UCSD-AML1 (cell line): ENCODE results near the gene BEND2.
"Not testable (repeated sequence)": the region's sequence is repeated elsewhere in the genome, so short reads cannot be mapped to it uniquely, and the experiment has no call there.

Experiments
- DNase-seq: peaks from one replicate; lab custom pipeline; 2025; ENCODE audit not compliant: unreplicated experiment; lab: John Stamatoyannopoulos, UW

BEND2 gene

DNA sequence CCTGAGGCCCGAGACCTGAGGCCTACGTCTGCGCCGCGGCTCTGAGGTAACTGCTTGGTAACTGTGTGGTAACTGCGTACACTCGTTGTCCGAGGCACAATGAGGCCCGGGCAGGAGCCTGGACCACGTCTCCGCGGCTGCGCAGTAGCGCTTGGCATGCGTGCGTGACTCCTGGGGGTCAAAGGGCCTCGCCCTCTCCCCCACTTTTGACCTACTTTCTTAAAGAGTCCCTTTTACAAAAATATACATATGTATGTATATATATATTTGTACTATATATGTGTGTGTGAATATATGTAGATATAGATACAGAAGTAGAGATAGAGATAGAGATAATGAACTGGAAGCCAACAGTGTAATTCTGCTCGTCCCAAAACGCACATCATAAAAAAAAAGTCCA is at the start of gene BEND2:
TSS of gene BEND2 (minus strand) at position 101 of the 400 bp plus-strand sequence. CDS start 136 bp downstream, outside the sequence.
- no peak for DNase-seq

- no peak for DNase-seq
Observed at GRCh38 chrX:18255059-18255458, 34.4 kb upstream of the BEND2 start.

- DNase-seq = no peak
Observed at GRCh38 chrX:18252644-18253359, 32.1 kb upstream of the BEND2 start.

GRCh38 chrX:18229646-18230045 is 9.0 kb upstream of the BEND2 start:
- DNase-seq = not testable (repeated sequence)

- no peak for DNase-seq
Observed at GRCh38 chrX:18228069-18228468, 7.4 kb upstream of the BEND2 start.

- DNase-seq = no peak
Observed at GRCh38 chrX:18227458-18227857, 6.8 kb upstream of the BEND2 start.

- no peak for DNase-seq
Observed at GRCh38 chrX:18210470-18210869, 10.2 kb downstream of the BEND2 start.

- DNase-seq = no peak
Observed at GRCh38 chrX:18206657-18207056, 14.0 kb downstream of the BEND2 start.

GRCh38 chrX:18203631-18204030 is 17.1 kb downstream of the BEND2 start:
- DNase-seq = no peak

GRCh38 chrX:18194688-18195087 is 26.0 kb downstream of the BEND2 start:
- DNase-seq = no peak

DNA sequence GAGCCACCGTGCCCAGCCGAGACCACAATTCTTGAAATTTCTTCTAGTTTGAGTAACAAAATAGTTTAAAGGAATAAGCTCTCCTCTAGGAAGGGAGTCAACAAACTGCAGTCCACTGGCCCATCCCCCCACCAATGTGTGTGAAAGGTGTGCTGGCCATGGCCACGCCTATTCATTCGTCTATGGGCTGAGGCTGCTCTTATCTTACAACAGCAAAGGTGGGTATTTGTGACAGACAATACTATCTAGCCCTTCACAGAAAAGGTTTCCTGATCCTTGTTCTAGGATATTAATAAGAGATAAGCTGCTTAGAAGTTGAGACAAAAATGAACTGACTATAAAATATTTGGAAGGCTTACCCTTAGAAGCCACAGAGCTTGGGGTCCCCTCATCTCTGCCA is 41.2 kb downstream of the BEND2 start:
- DNase-seq = no peak

DNA sequence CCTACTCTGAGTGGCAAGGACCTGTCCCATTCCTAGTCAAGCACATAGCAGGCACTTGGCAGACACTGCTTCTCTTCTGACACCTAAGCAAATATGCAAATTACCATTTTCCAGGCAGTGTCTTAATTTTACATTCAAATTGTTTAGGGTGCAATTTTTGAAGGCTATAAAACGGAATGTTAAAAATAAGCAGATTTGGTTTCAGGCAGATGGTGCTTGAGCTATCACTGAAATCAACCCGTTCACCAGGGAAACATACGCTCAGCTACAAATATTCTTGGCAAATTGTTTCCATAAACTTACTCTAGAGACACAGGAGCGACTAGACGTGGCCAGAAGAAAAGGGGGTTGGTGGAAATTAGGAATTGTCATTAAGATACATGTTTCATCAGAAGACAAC is 45.7 kb downstream of the BEND2 start:
- no peak for DNase-seq

DNA sequence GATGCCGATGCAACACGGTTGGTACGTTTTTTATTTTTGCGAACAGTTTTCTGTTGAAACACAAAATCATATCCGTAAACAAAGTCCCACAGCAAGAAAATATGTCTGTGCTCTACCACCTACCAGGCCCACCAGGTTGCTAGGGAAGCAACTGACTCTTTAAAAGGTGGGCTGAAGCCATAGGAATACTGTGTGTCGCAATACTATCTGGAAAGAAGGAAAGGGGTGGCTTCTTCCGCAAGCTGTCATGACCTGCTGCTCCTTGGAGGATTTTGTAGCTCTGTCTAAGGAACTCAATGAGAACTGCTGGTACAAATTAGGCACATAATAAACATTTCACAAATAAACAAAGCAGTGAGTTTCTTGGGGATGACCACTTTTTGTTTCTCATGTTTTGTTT is 46.5 kb downstream of the BEND2 start:
- no peak for DNase-seq

DNA sequence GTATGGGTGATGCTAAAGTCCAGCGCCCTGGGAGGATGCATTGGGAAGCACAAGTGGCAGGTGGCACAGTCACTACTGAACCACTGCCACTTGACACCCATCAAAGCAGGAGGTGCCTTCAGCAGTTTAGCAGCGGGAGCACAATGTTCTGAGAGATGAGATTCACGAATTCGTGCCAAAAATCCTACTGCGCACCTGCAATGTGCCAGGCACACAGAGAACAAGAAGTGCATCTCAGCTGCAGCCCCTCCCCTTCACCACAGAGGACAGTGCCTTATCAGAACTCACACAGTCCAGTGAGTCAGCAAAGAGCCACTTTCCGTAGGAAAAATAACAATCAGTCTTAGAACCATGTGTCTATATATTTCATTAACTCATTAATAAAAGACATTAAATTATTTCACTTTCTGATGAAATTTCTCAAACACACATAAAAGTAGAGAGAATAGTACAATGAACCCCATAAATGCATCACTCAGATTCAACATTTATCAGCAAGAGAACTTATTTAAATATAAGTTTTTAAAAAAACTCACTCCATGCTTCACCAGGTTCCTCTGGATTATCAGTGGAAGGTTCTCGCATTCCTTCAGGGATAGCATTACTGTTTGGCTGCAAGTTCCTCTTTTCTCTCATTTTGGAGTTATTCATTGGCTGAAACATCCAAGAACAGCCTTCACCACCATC is 47.0 kb downstream of the BEND2 start:
- DNase-seq = no peak

- no peak for DNase-seq
Observed at GRCh38 chrX:18172970-18173369, 47.7 kb downstream of the BEND2 start.

GRCh38 chrX:18170910-18171309 is 49.8 kb downstream of the BEND2 start:
- no peak for DNase-seq

GRCh38 chrX:18166068-18166467 is 54.6 kb downstream of the BEND2 start:
- no peak for DNase-seq

GRCh38 chrX:18160369-18160768 is 60.3 kb downstream of the BEND2 start:
- no peak for DNase-seq

DNA sequence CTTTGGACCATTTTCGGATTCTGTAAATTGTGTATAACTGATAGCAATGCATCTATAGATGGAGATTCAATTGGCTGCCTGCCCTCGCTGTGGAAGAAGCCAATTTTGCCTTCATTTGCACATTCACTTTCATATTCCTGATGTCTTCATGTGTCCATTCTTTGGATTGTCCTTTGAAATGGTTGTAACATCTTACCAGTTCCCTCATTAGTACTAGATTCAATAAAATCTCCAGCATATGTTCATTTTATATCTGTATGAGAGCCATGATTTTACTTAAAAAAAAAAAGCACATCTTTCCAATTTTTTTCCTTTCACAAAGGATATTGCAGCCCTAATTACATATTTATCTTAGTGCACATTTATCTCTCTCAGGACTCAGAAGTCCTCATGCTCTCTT is 61.7 kb downstream of the BEND2 start:
- no peak for DNase-seq

GRCh38 chrX:18151649-18152048 is 69.0 kb downstream of the BEND2 start:
- no peak for DNase-seq

DNA sequence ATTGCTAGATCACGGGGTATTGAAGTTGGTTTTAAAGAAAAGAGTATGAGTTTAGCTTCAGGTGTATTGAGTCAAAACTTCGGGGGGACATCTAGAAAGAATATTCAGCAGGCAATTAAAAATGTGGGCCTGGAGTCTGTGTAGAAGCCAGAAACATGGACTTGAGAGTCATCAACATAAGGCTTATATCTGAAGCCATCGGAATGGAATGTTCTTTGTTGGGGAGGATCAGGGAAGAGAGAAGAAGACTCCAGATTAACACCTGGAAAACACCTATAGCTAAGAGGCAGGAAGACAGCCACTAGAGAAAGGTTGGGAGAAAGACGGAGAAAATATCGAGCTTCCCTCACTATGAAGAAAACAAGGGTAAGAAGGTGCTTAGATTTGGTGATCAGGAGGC is 69.5 kb downstream of the BEND2 start:
- DNase-seq = no peak

DNA sequence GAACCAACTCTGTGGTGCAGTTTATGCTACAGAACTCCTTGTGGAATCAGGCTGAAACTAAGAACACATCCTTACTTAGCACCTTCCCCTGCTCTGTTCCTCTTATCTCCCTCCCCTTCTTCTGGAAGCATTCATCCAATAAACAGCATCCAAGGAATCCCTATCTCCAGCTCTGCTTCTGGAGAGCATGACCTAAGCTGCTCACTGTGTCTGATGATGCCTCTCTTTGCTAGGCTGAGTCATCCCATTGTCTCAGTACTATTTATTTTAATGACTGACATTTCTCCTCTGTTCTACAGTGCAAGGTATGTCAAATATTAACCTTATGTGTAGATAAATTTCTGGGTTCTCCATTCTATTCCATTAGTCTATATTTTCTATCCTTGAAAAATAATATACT is 71.2 kb downstream of the BEND2 start:
- no peak for DNase-seq

- no peak for DNase-seq
Observed at GRCh38 chrX:18146954-18147353, 73.7 kb downstream of the BEND2 start.
